NB4 (cell line): ENCODE data around the gene PCOLCE2.
"Not testable (repeated sequence)": the region's sequence is repeated elsewhere in the genome, so short reads cannot be mapped to it uniquely, and the experiment has no call there.

Experiments
- DNase-seq: peaks from one replicate; pipeline ENCODE4 v3.0.0; 2010; ENCODE audit warnings: low read depth
- H3K4me3 ChIP-seq: one replicate; pipeline ENCODE4 v1.5.1; 2011; ENCODE audit warnings: mild to moderate bottlenecking, low read depth, low read length, moderate library complexity
- MYC ChIP-seq: IDR thresholded peaks from 2 replicates; pipeline ENCODE4 v1.6.1; 2011; ENCODE audit warnings: low read depth, low read length
- POLR2A ChIP-seq: IDR thresholded peaks from 2 replicates; pipeline ENCODE4 v1.6.1; 2011; ENCODE audit warnings: mild to moderate bottlenecking; ENCODE audit not compliant: insufficient read length; ENCODE audit errors: extremely low read depth
- TF ChIP-seq, protein P1 (sequence below): IDR thresholded peaks from one replicate; pipeline ENCODE4 v1.5.1; 2012; ENCODE audit warnings: low read depth, low read length
- TF ChIP-seq, protein P2 (sequence below): IDR thresholded peaks from 2 replicates; pipeline ENCODE4 v1.6.1; 2011; ENCODE audit warnings: low read depth, low read length

Gene PCOLCE2

DNA sequence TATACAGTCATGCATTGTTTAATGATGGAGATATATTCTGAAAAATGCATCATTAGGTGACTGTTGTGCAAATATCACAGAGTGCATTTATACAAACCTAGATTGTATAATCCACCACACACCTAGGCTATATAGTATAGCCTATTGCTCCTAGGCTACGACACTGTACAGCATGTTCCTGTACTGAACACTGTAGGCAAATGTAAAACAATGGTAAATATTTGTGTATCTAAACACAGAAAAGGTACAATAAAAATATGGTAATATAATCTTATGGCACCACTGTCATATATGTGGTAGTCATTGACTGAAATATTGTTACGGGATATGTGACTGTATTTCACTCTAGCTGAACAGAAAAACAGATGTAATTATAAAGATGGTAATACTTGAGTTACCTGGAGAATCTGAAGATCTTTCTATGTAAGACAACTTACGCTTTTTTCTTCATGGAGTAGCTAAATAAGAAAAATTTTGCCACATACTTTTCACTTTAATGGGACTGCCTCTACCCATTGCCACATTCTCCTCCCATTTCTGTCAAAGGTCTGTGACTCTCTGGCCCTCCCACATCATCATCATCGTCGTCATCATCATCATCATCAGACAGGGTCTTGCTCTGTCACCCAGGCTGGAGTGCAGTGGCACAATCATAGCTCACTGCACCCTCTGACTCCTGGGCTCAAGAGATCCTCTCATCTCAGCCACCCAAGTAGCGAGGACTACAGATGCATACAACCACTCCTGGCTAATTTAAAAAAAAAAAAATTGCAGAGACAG, 7.2 kb downstream of the PCOLCE2 start:
- TF ChIP-seq, protein P1, sequence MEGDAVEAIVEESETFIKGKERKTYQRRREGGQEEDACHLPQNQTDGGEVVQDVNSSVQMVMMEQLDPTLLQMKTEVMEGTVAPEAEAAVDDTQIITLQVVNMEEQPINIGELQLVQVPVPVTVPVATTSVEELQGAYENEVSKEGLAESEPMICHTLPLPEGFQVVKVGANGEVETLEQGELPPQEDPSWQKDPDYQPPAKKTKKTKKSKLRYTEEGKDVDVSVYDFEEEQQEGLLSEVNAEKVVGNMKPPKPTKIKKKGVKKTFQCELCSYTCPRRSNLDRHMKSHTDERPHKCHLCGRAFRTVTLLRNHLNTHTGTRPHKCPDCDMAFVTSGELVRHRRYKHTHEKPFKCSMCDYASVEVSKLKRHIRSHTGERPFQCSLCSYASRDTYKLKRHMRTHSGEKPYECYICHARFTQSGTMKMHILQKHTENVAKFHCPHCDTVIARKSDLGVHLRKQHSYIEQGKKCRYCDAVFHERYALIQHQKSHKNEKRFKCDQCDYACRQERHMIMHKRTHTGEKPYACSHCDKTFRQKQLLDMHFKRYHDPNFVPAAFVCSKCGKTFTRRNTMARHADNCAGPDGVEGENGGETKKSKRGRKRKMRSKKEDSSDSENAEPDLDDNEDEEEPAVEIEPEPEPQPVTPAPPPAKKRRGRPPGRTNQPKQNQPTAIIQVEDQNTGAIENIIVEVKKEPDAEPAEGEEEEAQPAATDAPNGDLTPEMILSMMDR = no peak
- TF ChIP-seq MYC (no peak), POLR2A (no peak)
- TF ChIP-seq, protein P2, sequence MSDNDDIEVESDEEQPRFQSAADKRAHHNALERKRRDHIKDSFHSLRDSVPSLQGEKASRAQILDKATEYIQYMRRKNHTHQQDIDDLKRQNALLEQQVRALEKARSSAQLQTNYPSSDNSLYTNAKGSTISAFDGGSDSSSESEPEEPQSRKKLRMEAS = no peak
- no peak overlapping the region for H3K4me3 ChIP-seq
- no peak for DNase-seq

DNA sequence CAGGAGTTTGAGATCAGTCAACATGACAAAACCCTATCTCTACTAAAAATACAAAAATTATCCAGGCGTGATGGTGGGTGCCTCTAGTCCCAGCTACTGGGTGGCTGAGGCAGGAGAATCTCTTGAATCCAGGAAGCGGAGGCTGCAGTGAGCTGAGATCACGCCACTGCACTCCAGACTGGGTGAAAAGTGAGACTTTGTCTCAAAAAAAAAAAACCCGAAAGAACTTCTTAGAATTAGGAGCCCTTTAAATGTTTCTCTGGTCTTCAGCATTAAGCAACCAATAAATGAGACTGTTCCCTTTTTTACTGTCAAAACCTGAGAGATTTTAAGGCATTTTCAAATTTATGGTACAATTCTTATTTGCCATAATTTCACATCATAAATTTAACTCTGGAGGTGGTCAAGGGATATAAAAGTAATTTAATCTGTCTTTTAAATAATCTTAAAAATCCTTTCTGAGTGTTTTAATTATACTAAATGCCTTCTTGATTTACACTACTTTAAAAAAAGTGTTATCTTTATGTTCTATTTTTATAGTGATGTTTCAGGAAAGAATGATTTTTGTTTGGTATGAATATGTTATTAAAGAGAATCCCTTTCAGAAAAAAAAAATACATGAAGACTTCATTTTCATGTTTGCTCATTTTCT, 10.1 kb downstream of the PCOLCE2 start:
- no peak for DNase-seq
- H3K4me3 ChIP-seq = no peak overlapping the region
- TF ChIP-seq, protein P1 = no peak
- no peak for TF ChIP-seq MYC

DNA sequence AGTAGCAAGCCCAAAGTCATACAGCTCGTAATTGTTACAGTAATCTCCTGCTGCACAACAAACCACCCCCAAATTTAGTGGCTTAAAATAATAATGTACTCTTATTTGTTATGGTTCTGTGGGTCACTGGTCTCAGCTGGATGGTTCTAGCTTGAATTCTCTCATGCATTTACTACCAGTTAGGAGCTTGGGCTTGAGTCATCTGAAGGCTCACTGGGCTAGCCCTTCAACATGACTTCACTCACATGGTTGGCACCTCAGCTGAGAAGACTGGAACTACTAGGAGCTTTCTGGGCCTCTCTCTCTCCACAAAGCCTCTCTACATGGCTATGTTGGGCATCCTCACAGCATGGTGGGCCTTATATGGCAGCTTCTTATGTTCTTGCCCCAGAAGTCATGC, 12.5 kb downstream of the PCOLCE2 start:
- no peak for DNase-seq
- TF ChIP-seq, protein P2 = no peak
- TF ChIP-seq, protein P1 = no peak
- TF ChIP-seq MYC (no peak), POLR2A (no peak)
- H3K4me3 ChIP-seq = no peak overlapping the region

DNA sequence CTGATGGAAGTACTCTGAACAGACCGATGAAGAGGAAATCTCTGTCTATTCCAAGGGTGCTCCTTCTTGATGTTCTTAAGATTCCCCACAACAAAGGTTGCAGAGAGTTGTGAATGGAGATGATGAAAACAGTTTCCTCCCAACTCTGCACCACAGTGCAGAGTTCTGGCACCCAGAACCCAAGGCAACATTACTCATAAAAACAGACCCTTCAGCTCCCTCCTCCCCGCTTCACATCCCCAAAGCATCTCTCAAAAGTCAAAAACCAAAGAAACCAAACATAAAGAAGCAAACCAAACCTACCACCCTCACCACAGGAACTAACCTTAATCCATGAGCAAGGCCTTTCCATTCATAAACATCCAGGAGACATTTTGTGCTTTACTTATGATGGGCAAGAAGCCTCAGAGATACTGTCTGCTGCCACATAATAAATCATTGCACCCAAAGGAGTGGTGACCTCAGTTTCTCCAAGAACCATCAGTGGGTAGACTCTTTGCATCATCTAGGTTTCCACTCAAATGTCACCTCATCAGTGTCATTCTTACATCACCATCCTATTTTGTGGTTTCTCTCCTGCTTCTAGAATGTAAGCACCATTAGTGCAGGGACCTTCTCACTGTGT, 13.2 kb downstream of the PCOLCE2 start:
- no peak overlapping the region for H3K4me3 ChIP-seq
- no peak for DNase-seq
- no peak for TF ChIP-seq POLR2A
- TF ChIP-seq, protein P2 = no peak
- TF ChIP-seq MYC = no peak
- TF ChIP-seq, protein P1 = no peak

DNA sequence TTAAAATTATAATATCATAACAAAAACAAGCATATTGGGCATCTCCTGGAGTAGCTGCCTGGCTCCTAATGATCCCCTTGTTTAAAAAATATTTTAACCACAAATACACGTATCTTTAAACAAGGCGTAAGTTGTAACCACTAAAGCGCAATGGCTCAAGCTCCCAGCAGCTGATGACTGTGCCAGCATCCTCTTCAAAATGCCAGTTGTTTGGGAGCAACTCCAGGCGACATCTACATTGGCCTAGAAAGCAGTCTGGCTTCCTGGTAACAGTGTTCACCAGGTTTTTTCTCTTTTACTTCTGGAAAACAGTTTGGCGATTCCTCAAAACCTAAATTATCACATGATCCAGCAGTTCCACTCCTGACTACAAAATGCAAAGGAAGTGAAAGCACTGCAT, 13.8 kb downstream of the PCOLCE2 start:
- no peak for DNase-seq
- no peak overlapping the region for H3K4me3 ChIP-seq

DNA sequence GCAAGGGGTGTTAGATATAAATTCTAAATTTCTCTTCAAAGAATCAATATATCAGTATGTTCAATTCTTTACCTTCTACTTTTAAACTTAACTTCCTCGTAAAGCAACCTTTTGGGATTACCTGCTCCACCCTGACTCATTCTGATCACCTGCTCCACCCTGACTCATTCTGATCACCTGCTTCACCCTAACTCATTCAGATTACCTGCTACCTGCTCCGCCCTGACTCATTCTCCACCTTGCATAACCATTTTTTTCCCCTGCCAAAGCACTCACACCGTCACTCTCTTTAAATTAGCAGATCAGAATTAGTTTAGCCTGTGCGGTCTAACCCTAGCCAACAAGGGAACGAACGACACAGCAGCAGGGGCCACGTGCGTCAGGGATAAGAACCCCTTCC, 20.5 kb downstream of the PCOLCE2 start:
- DNase-seq = not testable (repeated sequence)

More for the DNA sequence above, 13.8 kb downstream of the PCOLCE2 start:
- TF ChIP-seq, protein P1 = no peak
- no peak for TF ChIP-seq MYC
- TF ChIP-seq POLR2A = no peak
- TF ChIP-seq, protein P2 = no peak

More for the DNA sequence above, 20.5 kb downstream of the PCOLCE2 start:
- not testable (repeated sequence) for H3K4me3 ChIP-seq
